ENCODE measurements around the gene PRR35.

Gene PRR35

DNA sequence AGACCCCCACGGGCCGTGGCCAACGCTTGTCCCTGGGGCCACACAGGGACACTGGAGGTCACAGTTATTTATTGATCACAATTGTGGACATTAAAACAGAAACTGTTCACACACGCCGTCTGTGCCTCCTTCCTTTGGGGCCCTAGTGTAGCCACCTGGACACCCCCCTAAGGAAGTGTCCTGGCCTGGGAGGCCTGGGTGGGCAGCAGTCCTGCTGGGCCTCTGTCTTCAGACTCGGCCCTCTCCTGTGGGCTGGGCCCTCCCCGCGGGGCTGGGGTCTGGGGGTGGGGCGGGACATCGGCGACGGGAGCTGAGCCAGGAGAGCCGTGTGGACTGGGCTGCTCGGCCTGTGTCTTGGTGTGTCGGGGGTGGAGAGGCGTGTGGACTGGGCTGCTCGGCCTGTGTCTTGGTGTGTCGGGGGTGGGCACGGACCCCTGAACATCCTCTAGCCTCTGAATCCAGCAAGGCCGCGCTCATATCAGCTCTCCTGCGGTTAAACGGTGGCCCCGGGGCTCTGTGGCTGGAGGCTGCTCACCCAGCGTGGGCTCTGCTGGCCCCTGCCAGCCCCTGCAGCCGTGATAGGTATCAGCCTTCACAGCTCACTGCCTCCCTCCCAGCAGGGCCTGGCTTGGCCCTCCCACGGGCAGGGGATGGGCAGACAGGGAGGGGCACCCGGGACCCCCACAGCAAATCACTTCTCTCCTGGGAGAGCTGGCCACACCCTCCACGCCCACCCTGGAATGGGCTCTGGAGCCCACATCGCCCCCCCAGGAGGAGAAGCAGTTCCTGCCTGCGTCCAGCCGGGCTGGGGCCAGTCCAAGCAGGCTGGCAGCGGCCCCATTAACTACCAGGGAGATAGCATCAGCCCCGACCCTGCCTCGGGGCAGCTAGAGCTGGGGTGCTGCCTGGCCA lies 5.5 kb downstream of the PRR35 start:
- no peak for DNase-seq

DNA sequence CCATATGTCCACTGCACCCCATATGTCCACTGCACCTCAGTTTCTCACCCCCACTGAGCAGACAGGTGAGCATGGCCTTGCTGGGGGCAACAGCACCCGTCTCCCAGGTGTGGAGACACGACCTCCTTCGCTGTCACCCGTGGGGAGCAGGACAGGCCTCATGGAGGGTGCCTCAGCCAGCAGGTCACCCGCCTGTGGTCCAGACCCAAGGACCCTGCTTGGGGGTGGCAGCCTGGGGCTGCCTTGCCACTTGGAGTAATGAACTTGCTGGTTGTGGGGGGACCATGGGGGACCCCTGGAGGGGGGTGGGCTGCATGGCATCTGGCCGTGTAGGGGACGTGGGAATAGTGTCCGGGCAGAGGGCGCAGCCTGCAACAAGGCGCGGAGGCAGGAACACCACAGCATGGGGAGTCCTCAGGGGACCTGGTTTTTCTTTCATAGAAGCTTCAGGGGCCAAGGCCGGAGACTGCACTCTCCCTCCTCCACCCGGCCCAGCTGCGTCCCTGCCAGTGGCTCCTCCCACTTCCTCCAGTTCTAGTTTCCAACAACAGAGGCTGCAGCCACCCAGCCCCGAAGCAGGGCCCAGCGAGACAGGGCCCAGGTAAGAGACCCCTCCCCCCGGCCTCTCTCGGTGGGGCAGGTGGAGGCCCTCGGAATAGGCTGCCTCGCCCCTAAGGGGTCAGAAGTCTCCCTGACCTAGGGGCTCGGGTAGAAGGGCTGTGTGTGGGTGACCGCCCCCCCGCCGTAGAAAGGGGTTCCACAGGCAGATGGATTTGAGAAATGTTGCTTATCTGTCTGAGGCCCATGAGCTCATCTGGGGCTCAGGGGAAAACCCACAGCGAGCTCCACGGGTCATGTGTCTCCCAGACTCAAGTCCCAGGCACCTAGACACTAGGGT lies 6.5 kb downstream of the PRR35 start, which contains the start of gene NHLRC4:
TSS of gene NHLRC4 (plus strand) at position 531 of the 898 bp plus-strand sequence. CDS start 1,043 bp downstream, outside the sequence.
- no peak for DNase-seq

DNA sequence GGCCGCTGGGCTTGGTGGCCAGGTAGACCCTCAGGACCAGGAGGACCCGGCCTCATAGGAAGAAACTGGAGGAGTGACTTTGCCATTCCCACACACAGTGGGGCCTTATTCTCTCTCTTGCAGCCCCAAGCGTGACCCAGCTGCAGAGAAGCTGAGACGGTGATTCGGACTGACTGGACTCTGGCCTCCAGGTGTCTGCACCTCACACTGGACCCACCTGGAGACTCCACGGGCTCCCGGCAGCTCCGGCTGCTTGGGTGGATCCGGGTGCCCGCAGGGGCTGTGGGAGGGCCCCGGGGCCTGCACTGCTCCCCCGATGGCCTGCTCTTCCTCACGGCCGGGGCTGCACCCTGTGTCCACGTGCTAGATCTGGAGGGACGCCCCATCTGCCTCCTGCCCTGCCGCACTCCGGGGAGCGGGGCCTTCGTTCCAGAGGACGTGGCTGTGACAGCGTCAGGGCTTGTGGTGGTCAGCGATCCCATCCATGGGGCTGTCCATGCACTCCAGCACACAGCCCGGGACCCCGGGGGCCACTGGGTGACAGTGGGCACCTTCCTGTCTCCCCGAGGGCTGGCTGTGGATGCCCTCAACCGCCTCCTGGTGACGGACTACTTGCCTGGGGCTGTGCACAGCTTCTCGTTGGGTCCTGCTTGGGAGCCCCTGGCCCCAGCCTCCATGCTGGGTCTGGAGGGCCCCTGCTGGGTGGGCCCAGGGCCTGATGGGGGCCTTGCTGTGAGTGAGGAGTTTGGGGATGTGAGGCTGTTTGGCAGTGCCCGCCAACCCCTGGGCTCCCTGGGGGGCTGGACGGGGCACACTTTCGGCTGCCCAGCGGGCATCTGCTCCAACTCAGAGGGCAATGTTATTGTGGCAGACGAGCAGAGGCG lies 7.4 kb downstream of the PRR35 start:
- DNase-seq = no peak

DNA sequence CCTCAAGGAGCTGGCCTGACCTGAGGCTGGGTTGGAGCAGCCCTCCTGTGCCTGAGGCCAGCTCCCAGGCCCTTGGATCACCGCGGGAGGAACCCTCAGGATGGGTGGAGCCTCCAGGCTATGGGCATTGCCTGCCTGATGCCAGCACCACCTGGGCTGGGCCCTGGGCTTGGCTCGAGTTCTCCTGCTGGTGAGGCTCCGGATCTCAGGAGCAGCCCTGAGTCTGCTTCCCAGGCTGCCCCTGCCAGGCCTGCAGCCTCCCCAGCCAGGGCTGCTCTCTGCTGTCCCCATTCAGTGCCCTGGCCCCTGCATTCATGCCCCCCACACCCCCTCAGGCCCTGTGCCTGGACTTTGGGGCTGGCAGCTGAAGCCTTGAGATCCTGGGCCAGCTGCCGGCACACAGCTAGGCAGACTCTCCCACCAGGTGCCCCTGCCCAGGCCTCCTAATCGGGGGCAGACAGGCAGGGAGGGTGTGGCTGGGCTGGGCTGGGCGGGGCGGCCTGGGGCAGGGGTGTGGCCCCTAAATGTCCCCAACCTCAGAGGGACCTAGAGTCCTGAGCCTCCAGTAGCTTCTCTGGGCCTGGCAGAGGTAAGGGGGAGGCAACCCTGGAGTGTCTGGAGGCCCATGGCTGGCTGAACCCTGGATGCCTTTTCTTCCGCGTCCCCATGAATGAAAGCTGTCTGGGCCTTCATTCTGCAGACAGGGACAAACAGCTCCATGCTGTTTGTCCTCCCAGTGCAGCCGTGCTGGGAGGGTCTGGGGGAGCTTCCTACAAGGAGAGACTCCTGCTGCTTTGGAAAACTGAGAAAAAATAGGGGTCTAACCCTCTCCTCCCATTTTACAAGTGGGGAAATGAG lies 8.4 kb downstream of the PRR35 start:
- DNase-seq = no peak

DNA sequence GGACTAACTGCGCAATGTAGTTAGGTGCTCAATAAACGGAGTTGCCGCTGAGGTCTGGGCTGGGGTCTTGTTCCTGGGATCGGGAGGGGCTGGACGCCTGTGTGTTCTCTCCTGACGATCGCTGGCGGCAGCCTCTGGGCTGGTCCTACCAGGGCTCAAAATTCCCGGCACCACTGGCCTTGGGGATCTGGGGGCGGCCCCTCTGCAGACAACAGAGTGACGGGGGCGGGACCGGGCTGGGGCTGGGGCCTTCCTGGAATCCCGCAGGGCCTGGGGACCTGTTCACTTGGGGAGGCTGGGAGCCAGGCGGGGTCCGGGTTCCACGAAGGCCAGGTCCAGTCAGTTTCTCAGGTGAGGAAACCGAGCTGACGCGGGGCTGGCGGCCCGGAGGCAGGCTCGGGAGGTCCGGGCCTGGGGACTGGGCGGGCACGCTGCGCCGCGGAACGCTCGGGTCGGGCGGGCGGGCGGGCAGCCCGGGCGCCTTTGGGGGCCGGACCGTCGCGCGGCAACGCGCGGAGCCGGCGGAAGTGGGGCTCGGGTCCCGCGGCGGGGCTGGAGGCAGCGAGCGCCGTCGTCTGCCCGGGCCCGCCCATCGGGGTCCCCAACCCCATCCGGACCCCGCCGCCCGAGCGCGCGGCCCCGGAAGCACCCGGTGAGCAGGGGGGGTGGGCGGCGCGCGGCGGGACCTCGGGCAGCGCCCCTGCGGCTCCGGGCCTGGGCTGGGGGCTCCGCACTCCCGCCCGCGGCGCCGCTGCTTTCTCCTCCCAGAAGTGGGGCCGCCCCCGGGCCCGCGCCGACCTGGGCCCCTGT lies 9.5 kb downstream of the PRR35 start, which contains the start of gene PIGQ:
TSS of gene PIGQ (plus strand) at position 524 of the 810 bp plus-strand sequence. CDS start 4,107 bp downstream, outside the sequence.
- no peak for DNase-seq

DNA sequence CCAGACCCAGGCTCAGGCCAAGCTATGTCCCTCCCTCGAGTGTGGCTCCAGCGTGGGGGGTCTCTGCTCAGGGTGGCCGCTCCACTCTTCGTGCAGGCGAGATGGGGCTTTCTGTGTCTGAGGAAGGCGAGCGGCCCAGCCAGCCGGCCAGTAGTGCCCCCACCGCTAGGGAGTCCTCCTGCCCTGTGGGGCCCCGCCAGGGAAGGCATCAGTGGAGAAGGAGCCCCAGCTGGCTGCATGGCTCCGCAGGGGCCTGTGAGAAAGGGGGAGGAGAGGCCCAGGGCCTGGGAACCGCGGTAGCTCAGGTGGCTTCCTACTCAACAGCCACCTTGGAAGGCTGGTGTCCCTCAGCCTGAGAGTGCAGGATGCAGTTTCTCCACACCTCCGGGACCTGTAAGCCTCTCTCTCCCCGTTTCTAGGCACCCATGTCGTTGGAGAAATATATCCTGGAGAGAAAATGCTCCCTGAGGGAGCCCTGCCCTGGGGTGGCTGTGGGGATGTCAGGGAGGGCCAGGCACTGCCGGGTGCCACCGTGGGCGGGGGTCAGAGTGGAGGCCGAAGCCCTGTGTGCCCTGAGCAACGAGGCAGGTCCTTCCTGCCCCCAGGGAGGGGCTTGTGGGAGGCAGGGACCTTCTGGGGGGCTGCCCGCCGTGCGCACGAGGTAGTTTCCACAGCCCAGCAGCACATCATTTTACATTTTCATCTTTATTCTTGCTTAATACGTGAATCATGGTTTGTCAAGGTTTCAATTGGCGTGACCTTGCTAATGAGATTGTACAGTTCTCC lies 12.9 kb downstream of the PRR35 start:
- no peak for DNase-seq

DNA sequence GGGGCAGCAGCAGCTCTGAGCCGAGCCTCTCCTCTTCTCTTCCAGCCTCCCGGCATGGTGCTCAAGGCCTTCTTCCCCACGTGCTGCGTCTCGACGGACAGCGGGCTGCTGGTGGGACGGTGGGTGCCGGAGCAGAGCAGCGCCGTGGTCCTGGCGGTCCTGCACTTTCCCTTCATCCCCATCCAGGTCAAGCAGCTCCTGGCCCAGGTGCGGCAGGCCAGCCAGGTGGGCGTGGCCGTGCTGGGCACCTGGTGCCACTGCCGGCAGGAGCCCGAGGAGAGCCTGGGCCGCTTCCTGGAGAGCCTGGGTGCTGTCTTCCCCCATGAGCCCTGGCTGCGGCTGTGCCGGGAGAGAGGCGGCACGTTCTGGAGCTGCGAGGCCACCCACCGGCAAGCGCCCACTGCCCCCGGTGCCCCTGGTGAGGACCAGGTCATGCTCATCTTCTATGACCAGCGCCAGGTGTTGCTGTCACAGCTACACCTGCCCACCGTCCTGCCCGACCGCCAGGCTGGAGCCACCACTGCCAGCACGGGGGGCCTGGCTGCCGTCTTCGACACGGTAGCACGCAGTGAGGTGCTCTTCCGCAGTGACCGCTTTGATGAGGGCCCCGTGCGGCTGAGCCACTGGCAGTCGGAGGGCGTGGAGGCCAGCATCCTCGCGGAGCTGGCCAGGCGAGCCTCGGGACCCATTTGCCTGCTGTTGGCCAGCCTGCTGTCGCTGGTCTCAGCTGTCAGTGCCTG lies 14.0 kb downstream of the PRR35 start:
- DNase-seq = no peak

DNA sequence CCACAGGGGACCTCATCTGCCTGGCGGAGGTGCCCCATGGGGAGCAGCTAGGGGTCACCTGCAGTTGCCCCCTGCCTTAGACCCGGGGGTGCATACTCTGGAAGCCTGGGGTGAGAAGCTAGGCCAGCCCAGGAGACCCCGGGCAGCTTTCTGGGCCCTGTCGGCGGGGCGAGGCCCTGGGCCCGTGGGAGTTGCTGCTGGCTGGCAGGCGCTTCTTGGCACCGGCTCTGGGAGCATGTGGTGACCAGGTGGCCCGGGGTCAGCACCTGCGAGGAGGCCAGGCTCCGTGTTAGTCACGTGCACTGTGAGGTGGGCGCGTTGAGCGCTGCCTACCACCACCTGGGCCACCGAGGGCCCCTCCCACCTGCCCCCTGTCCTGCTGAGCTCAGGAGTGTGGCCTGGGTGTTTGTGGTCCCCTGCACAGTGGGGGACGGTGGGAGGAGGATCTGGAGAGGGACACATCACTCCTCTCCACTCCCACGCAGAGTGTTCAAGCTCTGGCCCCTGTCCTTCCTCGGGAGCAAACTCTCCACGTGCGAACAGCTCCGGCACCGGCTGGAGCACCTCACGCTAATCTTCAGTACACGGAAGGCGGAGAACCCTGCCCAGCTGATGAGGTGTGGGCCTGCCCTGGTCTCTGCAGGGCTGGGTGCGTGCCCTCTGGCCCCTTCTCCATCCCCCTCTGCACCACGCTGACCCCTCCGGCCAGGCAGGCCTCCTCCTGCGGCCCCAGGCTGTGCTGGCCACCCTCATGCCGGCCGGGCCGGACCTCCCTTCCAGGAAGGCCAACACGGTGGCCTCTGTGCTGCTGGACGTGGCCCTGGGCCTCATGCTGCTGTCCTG lies 15.4 kb downstream of the PRR35 start:
- DNase-seq = no peak

DNA sequence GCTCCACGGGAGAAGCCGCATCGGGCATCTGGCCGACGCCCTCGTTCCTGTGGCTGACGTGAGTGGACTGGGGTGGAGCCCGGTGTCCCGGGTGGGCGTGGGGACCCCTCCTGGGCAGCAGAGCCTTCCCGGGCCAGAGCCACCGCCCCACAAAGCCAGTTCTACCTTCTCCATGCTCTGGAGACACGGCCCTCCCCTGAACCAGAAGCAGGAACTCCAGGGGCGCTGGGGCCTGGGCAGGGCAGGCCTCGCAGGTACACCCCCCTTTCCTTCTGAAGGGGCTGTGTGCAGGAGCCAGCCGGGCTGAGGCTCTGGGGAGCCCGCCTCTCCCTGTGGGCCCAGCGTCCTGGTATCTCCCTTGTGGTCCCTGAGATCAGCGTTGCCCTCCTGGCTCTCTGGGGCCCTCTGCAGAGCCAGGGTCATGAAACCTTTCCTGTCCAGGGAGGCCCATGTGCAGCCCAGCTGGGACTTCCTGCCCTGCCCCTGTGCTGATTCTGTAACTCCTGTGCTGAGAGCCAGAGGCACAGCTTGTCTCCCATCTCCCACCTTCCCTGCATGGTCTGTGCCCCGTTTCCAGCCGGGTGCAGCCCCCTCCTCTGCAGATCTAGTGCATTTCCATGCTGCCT lies 16.1 kb downstream of the PRR35 start:
- DNase-seq = no peak

DNA sequence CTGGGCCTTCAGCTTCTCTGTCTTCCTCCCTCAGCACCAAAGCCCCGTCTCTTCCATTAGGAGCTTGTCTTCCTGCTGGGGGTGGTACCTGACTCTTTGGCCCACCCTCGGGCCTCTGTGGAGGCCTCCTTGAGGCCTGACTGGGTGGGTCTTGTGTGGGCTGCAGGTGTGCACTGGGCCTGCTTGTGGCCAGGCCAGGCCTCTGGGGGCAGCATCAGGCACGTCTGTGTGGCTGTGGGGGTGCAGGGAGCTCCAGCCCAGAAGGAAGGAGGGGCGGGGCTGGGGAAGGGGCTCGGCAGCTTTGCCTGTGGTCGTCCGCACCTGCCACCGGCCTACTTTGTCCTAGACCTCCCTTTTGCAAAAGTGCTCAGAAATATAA lies 16.6 kb downstream of the PRR35 start:
- no peak for DNase-seq

DNA sequence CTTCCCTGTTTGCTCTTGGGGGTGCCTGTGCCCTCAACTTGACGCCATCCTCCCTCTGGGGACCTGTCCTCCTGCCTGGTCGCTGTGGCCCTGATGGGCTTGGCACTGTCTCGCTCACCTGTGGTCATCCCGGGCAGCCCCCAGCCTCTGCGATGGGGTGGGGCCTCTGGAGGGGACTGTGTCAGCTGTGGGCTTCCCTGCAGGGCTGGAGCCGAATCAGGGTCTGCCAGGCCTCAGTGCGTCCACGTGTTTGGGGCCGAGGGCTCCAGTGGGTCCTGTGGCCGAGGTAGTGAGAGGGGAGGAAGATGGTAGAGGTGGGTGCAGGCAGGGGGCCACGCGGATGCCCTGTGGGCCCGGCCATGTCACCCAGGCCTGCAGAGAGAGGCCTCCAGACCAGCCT lies 17.6 kb downstream of the PRR35 start:
- no peak for DNase-seq

DNA sequence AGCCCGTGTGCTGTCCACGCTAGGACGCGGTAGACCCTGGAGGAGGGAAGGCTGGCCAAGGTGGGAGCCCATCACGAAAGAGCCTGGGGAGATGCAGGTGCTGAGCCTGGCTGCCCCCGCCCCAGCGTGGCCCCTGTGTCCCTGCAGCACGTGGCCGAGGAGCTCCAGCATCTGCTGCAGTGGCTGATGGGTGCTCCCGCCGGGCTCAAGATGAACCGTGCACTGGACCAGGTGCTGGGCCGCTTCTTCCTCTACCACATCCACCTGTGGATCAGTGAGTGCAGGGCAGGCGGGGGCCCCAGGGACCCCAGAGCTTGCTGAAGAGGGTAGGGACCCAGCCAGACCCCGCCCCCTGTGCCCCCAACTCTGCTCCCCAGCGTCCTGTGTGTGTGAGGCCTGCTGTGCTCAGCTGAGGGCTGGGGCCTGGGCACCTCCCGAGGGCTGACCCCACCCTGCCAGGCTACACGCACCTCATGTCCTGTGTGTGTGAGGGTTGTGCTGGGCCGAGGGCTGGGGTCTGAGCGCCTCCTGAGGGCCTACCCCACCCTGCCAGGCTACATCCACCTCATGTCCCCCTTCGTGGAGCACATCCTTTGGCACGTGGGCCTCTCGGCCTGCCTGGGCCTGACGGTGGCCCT lies 18.2 kb downstream of the PRR35 start:
- DNase-seq = no peak

DNA sequence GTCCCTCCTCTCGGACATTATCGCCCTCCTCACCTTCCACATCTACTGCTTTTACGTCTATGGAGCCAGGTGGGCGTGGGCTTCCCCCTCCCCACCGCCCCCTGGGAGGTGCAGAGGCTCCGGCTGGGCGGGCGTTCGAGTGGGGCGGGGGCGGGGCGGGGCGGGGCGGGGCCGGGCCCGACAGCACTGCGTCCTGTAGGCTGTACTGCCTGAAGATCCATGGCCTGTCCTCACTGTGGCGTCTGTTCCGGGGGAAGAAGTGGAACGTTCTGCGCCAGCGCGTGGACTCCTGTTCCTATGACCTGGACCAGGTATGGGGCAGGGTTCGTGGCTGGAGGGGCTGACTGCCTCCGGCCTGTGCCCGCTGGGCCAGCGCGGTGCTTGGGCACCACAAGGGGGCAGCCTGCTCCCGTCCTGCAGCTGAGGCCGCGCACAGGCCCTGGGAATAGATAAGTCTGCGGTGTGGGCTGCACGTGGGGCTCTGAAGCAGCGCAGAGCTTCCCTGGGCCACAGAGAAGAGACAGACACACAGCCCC lies 18.7 kb downstream of the PRR35 start:
- peak; percentile 35 for DNase-seq

DNA sequence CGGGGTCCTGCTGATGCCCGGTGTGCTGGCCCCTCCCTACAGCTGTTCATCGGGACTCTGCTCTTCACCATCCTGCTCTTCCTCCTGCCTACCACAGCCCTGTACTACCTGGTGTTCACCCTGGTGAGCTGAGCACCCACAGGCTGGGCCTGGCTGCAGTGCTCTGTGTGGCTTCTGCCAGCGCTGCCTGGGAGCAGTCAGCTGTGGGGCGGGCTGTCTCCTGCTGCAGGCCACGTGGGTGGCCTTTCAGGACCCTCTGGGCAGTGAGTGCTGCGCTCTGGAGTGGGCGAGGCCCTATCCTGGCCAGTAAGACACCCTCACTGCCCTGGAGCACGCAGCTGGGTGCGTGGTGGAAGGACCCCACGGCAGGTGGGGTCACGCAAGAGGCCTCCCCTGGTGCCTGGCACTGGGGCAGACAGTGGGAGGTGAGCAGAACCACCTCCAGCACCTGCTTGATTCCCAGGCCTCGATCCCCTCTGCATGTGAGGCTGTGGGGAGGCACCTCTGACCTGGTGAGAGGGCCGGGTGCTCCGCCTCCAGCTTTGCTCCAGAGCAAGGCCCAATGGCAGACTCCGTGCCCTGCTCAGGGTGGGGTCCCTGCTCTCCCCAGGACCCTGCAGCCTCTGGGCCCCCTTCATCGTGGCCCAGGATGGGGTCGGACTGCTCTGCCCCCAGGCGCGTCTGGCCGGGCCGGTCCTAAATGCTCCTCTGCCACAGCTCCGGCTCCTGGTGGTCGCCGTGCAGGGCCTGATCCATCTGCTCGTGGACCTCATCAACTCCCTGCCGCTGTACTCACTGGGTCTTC lies 20.1 kb downstream of the PRR35 start:
- no peak for DNase-seq

DNA sequence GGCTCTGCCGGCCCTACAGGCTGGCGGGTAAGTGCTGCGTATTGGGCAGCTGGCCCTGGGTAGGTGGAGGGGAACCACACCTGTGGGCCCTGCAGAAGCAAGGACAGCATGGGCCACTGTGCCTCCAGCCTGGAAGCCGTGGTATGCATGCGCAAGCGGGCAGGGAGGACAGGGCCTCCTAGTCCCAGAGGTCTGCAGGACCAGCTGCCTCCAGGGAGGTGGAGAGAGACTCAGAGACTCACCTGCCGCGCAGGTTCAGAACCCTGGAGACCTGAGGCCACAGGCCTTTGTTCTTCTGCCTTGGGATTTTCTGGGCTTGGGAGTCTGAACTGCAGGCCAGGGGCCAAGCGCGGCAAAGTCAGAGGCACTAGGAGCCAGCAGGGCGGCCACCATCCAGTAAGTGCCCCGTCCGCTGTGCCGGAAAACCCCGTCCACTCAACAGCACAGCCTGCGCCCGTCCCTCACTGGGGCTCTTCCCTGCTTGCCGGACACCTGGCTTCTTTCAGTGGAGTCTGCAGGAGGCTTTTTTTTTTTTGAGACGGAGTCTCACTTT lies 20.8 kb downstream of the PRR35 start:
- DNase-seq = no peak

DNA sequence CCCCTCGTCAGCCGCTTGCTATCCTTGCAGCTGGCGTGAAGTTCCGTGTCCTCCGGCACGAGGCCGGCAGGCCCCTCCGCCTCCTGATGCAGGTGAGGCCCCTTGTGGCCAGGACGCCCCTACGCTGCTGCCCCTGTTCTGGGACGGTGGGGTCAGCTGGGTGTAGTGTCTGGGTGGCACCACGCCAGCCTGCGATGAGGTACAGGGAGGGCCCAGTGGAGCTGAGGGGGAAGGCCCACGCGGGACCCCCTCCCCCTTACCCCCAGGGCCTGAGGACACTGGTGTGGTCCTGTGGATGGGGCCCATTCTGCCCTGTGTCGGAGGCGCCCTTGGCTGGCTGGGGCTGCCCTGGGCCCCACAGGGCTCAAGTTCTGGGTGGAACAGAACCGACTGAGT lies 22.0 kb downstream of the PRR35 start:
- DNase-seq = no peak

Data from NCI-H187 treated with DMSO at 0.1 percent for 48 hours (cell line).